Transverse colon (tissue), 4 donors: ENCODE data around the gene PRIMA1. TPM values are rescaled to one million over a fixed set of nuclear protein-coding genes. Genes with fewer than 3 reads are reported as not detected.

Experiments used
- DNase-seq: peaks from one replicate; pipeline ENCODE4 v3.0.0-alpha.2; 2019
- H3K27ac ChIP-seq, 4 donors: fragments of 200-600 bp; sonication (generic); 2 replicates each; pipeline ENCODE4 v1.5.1; 2016 to 2018; ENCODE audit warnings: inconsistent platforms in 4 of 4
- H3K27me3 ChIP-seq: fragments of 200-600 bp; sonication (generic); 2 replicates; pipeline ENCODE4 v1.5.1; 2017; ENCODE audit warnings: inconsistent platforms
- H3K36me3 ChIP-seq, 4 donors: fragments of 200-600 bp; sonication (generic); 2 replicates each; pipeline ENCODE4 v1.5.1; 2017 to 2019; ENCODE audit warnings: inconsistent platforms in 4 of 4
- H3K4me1 ChIP-seq, 4 donors: fragments of 200-600 bp; sonication (generic); 2 replicates each; pipeline ENCODE4 v1.5.1; 2017 to 2020; ENCODE audit warnings: inconsistent platforms in 4 of 4
- H3K4me3 ChIP-seq, 4 donors: fragments of 200-600 bp; sonication (generic); 1 replicate in 1 of 4; 2 replicates in 3 of 4; pipeline versions ENCODE4 v1.5.1 to v1.6.1; 2017 to 2019; ENCODE audit warnings: inconsistent platforms in 4 of 4
- H3K9me3 ChIP-seq, 2 donors: fragments of 200-600 bp; sonication (generic); 2 replicates each; pipeline ENCODE4 v1.5.1; 2017 to 2019; ENCODE audit warnings: inconsistent platforms in 2 of 2
- CTCF ChIP-seq, 5 experiments: fragments of 200-600 bp in 3 of 5; fragments of 450-650 bp in 2 of 5; sonication (generic) in 3 of 5; IDR thresholded peaks; 1 replicate in 2 of 5; 2 replicates in 3 of 5; pipeline ENCODE4 v1.5.1; 2016 to 2017; ENCODE audit warnings: antibody characterized with exemption in 5 of 5, inconsistent platforms in 3 of 5, mild to moderate bottlenecking in 2 of 5, moderate library complexity in 1 of 5
- EP300 ChIP-seq: sonication (generic); formaldehyde crosslinking; IDR thresholded peaks from one replicate; pipeline ENCODE4 v1.6.1; 2017; ENCODE audit warnings: antibody characterized with exemption, low read depth
- POLR2A ChIP-seq: fragments of 450-650 bp; IDR thresholded peaks from one replicate; pipeline ENCODE4 v1.6.1; 2016; ENCODE audit warnings: antibody characterized with exemption, mild to moderate bottlenecking, moderate library complexity
- POLR2AphosphoS5 ChIP-seq, 3 donors: sonication (generic); formaldehyde crosslinking; IDR thresholded peaks; one replicate each; pipeline ENCODE4 v1.6.1; 2016; ENCODE audit warnings: antibody characterized with exemption in 3 of 3
- WGBS, 2 donors: methylation state at CpG; one replicate each; pipeline ENCODE4 v1.1.5; 2018; ENCODE audit warnings: low coverage in 1 of 2; 5-methylcytosine and 5-hydroxymethylcytosine counted together
- in situ Hi-C, 4 donors: fragments of 200-750 bp; cut with MboI; loops; one replicate each; pipeline versions ENCODE4 v1.15.0 to v1.15.1; 2017; ENCODE audit warnings: low sequenced_read_pairs in 3 of 4, low pct_ligation_motif_present in 1 of 4, low pct_unique_long_range_greater_than_20kb in 1 of 4
- intact Hi-C: fragments of 100-400 bp; cut with DNase I; formaldehyde crosslinking; loops from one replicate; pipeline ENCODE4 v1.15.1; 2023; ENCODE audit warnings: low total_unique reads
- total RNA-seq, 4 donors: library from RNA; depleted of rRNA; stranded (reverse); fragments of >200 nt; gene quantifications; one replicate each; pipeline ENCODE4 v1.1.0, GENCODE V29; 2016

The PRIMA1 gene
- total RNA-seq, 4 donors from 2014 or later = 3.0 to 8.2 (median 4.8) TPM

GRCh38 chr14:93792391-93792790, 4.1 kb upstream of the PRIMA1 start:
- DNase-seq = no peak
- Histone ChIP-seq H3K27ac (no peak overlapping the region), H3K9me3 (no peaks in the 10 kb centered on the region), H3K36me3 (no peaks in the 10 kb centered on the region), H3K27me3 (peaks cover 26% of the 10 kb centered on the region), H3K4me3 (no peak overlapping the region), H3K4me1 (peaks cover 6 to 11% (median 10%) of the 10 kb centered on the region in 4 donors)
- 80 to 96% methylated on average over 3 of the region's 3 CpGs for WGBS, 2 donors
- intact Hi-C loops = no loop called here
- no peak for TF ChIP-seq POLR2AphosphoS5 (IDR thresholded peaks at IDR 0.05)
- in situ Hi-C loops = no loop called here

- peaks cover 6 to 14% (median 10%) of the 10 kb centered on the region in 4 donors for H3K4me1 ChIP-seq
- H3K9me3 ChIP-seq = no peaks in the 10 kb centered on the region
- H3K36me3 ChIP-seq = no peaks in the 10 kb centered on the region
- TF ChIP-seq EP300 (no peak), POLR2AphosphoS5 (IDR thresholded peaks at IDR 0.05) (no peak), POLR2A (no peak), CTCF (IDR thresholded peaks at IDR 0.05) (no peak)
- in situ Hi-C loops = no loop called here
- no peak for DNase-seq
- H3K27me3 ChIP-seq = peaks cover 33% of the 10 kb centered on the region
- 70% methylated on average over 5 of the region's 5 CpGs; no CpG with 5 or more reads in 1 of the 2 donors for whole genome bisulfite sequencing, 2 donors
- no peak overlapping the region for H3K4me3 ChIP-seq
- intact Hi-C loops = no loop called here
- H3K27ac ChIP-seq = no peak overlapping the region
Observed at GRCh38 chr14:93790966-93791365, 2.7 kb upstream of the PRIMA1 start.

- no peaks in the 10 kb centered on the region for H3K9me3 ChIP-seq
- H3K27me3 ChIP-seq = peaks cover 33% of the 10 kb centered on the region
- H3K27ac ChIP-seq = peak overlapping the region; percentile 78 to 92 (median 84)
- peak overlapping the region in 3 of 4 donors; percentile 34 to 54 (median 49) for H3K4me3 ChIP-seq
- DNase-seq = no peak
- peaks cover 6 to 14% (median 10%) of the 10 kb centered on the region in 4 donors for H3K4me1 ChIP-seq
- TF ChIP-seq POLR2A (no peak), CTCF (IDR thresholded peaks at IDR 0.05) (no peak), POLR2AphosphoS5 (IDR thresholded peaks at IDR 0.05) (no peak), EP300 (no peak)
- WGBS, 2 donors = 29 to 43% methylated on average over 1 to 29 of the region's 29 CpGs
- intact Hi-C loops = loop anchor here (2.0 kb wide), 1 partner anchor 135 kb away; no protein-coding TSS in a partner anchor
- in situ Hi-C loops = no loop called here
- no peaks in the 10 kb centered on the region for H3K36me3 ChIP-seq
Observed at GRCh38 chr14:93789228-93790130, 1.2 kb upstream of the PRIMA1 start.

- 4% methylated on average over 45 of the region's 79 CpGs; no CpG with 5 or more reads in 1 of the 2 donors for WGBS, 2 donors
- Histone ChIP-seq H3K4me1 (peaks cover 6 to 14% (median 10%) of the 10 kb centered on the region in 4 donors), H3K4me3 (peak overlapping the region; percentile 34 to 63 (median 52)), H3K36me3 (no peaks in the 10 kb centered on the region), H3K9me3 (no peaks in the 10 kb centered on the region), H3K27ac (peak overlapping the region; percentile 78 to 92 (median 84)), H3K27me3 (peaks cover 33% of the 10 kb centered on the region)
- TF ChIP-seq POLR2A (no peak), CTCF (IDR thresholded peaks at IDR 0.05) (peak in 3 of 5 experiments; percentile 21 to 47 (median 28)), POLR2AphosphoS5 (IDR thresholded peaks at IDR 0.05) (peak; percentile 21 to 42 (median 38))
- in situ Hi-C loops (no loop called here), intact Hi-C loops (loop anchor here (2.0 kb wide), 1 partner anchor 134 kb away; no protein-coding TSS in a partner anchor)
- DNase-seq = peak; percentile 29
Observed at GRCh38 chr14:93788543-93789227, 400 bp upstream of the PRIMA1 start.
